Stomach smooth muscle (tissue), 2 donors: Measurements from ENCODE around the gene ALK.
A peak's percentile ranks its signal among the peaks of the same experiment; 100 is the strongest.

ENCODE experiments used
- H3K27ac ChIP-seq: one replicate; pipeline ENCODE4 v1.7.0; 2013; ENCODE audit warnings: mild to moderate bottlenecking, low read length, inconsistent platforms
- H3K27me3 ChIP-seq, 2 donors: one replicate each; pipeline ENCODE4 v1.7.0; 2013; ENCODE audit warnings: low read length in 2 of 2; ENCODE audit not compliant: insufficient read depth in 2 of 2, control insufficient read depth in 1 of 2
- H3K36me3 ChIP-seq, 2 donors: one replicate each; pipeline ENCODE4 v1.7.0; 2013; ENCODE audit warnings: low read length in 2 of 2; ENCODE audit not compliant: control insufficient read depth in 2 of 2, insufficient read depth in 2 of 2
- H3K4me1 ChIP-seq: one replicate; pipeline ENCODE4 v1.7.0; 2013; ENCODE audit warnings: low read length; ENCODE audit not compliant: control insufficient read depth, insufficient read depth
- H3K4me3 ChIP-seq, 2 donors: one replicate each; pipeline ENCODE4 v1.7.0; 2013; ENCODE audit warnings: low read length in 2 of 2
- H3K9ac ChIP-seq, 2 donors: one replicate each; pipeline ENCODE4 v1.7.0; 2013; ENCODE audit warnings: low read length in 2 of 2, mild to moderate bottlenecking in 1 of 2
- H3K9me3 ChIP-seq, 2 donors: one replicate each; pipeline ENCODE4 v1.7.0; 2013; ENCODE audit warnings: low read length in 2 of 2; ENCODE audit not compliant: control insufficient read depth in 2 of 2
- donor health status: healthy.
- donor health status: Pancreatic carcinoma.

ALK gene

DNA sequence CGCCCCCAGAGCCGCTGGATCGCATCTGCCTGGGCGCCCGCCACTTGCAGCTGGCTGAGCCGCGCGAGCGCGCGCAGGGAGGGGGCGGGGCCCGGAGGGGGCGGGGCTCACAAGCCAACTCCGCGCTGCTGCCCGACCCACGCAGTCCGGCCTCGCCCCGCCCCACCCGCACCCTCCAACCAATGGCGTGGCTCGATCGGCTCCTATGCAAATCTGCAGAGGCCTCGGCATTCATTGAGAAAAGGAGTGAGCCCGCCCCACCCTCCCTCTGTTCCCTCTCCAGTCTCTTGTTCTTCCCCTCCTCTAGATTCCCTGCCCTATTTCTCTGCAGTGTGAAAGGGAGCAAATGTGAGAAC is at the start of gene ALK:
ALK (minus strand) TSS at position 27 of the 356 bp plus-strand sequence. CDS start 927 bp downstream, outside the sequence.
- Histone ChIP-seq H3K9ac (no peak within 1 kb of the TSS), H3K27me3 (peaks cover 48% of the 10 kb centered on the region in 2 donors), H3K4me1 (peaks cover 18% of the 10 kb centered on the region), H3K9me3 (peaks cover 0 to 1% of the 10 kb centered on the region in 2 donors), H3K27ac (no peak within 1 kb of the TSS), H3K4me3 (peak within 1 kb of the TSS; percentile 50 to 69), H3K36me3 (no peaks in the 10 kb centered on the region)

DNA sequence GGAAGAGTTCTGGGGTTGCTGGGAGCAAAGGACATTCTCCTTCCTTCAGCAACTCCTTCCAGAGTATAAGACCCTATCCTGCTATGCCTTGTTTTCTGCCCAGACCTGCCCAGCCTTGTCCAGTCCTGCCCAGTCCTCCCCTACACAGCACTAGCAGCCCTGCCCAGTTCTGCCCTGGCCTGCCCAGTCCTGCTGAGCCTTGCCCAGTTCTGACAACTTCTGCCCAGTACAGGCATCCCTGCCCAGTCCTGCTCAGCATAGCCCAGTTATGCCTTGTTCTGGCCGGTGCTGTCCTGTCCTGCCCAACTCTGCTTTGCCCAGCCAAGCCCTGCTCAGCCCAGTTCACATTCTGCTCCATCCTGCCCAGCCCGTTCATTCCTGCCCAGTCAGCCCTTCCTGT is 44.9 kb upstream of the ALK start:
- Histone ChIP-seq H3K4me1 (no peaks in the 10 kb centered on the region), H3K27ac (no peak overlapping the region), H3K36me3 (no peaks in the 10 kb centered on the region)

DNA sequence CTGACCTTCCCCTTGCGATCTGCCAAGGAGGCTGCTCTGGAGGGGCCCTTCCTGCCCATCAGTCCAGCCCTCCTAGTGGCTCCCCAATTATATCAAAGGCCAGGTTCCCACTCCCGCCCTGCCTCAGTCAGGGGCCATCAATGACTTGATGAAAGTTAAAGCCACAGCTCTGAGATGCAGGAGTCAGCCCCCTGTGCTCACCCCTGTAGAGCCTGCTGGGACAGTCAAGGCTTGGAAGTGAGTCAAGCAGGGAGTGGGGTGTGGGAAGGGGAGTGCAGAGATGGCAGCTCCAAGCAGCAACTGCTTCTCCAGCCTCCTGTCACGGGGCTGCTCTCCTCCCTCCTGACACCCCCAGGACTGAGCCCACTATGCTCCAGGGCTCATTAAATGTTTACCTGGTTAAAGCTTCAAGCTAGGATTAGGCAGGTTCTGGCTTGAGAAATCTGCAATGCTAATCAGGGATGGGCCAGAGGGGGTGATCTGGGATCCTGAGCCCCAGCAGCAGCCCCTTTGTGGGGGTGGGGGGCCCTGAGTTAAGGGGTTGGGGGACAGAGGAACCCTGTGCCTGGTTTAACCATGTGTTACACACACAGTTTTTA is 42.7 kb upstream of the ALK start:
- no peaks in the 10 kb centered on the region for H3K36me3 ChIP-seq
- no peak overlapping the region for H3K4me3 ChIP-seq
- H3K9ac ChIP-seq: no peak overlapping the region
- peaks cover 0 to 10% of the 10 kb centered on the region in 2 donors for H3K27me3 ChIP-seq
- H3K4me1 ChIP-seq: no peaks in the 10 kb centered on the region
- H3K27ac ChIP-seq: no peak overlapping the region
- no peaks in the 10 kb centered on the region for H3K9me3 ChIP-seq

More for the DNA sequence above, 44.9 kb upstream of the ALK start:
- Histone ChIP-seq H3K27me3 (peaks cover 0 to 10% of the 10 kb centered on the region in 2 donors), H3K9me3 (no peaks in the 10 kb centered on the region), H3K4me3 (no peak overlapping the region), H3K9ac (no peak overlapping the region)

DNA sequence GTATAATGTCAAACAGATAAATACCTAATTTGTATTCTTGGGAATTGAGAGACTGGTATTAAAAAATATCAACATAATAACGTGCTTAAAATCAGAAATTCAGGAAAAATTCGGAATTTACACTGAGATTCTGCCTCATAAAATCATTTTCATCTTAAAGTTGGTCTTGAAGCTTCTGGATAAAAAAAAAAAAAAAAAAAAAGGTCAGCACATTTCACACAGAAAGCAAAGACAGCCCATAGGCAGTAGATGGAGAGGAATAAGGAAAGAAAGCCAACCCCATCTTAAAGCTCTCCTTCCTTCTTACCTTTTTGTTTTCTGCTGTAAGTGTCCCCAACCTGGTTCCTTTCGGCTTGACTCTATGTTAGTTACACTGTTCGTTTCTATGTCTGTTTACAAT is 41.5 kb upstream of the ALK start:
- Histone ChIP-seq H3K4me3 (no peak overlapping the region), H3K9ac (no peak overlapping the region), H3K4me1 (no peaks in the 10 kb centered on the region), H3K27me3 (peaks cover 0 to 10% of the 10 kb centered on the region in 2 donors), H3K36me3 (no peaks in the 10 kb centered on the region), H3K27ac (no peak overlapping the region), H3K9me3 (no peaks in the 10 kb centered on the region)

DNA sequence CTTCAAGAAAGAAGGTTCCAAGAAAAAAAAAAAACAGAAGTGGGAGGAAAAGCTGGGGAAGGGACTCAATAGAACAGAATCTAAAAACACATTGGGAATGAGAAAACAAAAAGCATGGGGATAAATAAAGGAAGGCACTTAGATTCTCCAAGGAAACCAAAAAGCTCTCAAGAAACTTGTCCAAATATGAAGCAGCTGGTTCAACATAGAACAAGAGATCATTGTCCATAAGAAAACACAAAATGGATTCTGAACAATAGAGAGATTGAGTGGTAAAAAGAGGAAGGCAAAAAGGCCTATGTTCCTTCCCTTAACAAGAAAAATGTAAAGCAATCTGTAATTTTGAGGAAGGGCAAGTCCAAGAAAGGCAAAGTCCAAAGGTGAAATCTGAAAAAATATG is 32.9 kb upstream of the ALK start:
- Histone ChIP-seq H3K9me3 (peaks cover 0 to 3% of the 10 kb centered on the region in 2 donors), H3K27me3 (no peaks in the 10 kb centered on the region), H3K27ac (no peak overlapping the region), H3K4me3 (no peak overlapping the region), H3K9ac (no peak overlapping the region), H3K4me1 (no peaks in the 10 kb centered on the region), H3K36me3 (no peaks in the 10 kb centered on the region)

DNA sequence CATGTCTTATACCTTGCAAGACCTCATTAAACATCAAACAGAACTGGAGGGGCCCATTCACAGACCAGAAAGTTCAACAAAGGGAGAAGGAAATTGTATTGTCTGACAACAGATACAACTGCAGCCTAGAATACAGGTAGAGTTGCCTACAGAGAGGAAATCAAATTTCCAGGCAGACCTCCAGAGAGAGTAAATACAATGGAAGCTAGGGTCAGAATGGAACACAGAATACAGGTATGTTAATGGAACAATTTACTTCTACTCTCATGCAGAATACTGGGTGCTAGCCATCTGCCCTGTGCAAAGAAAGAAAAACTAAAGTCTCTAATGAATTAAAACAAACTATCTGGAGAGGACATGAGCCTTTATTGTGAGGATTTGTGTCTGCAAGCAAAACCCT is 31.6 kb upstream of the ALK start:
- Histone ChIP-seq H3K27ac (no peak overlapping the region), H3K9me3 (peaks cover 0 to 3% of the 10 kb centered on the region in 2 donors), H3K4me3 (no peak overlapping the region), H3K36me3 (no peaks in the 10 kb centered on the region), H3K27me3 (no peaks in the 10 kb centered on the region), H3K9ac (no peak overlapping the region), H3K4me1 (no peaks in the 10 kb centered on the region)

DNA sequence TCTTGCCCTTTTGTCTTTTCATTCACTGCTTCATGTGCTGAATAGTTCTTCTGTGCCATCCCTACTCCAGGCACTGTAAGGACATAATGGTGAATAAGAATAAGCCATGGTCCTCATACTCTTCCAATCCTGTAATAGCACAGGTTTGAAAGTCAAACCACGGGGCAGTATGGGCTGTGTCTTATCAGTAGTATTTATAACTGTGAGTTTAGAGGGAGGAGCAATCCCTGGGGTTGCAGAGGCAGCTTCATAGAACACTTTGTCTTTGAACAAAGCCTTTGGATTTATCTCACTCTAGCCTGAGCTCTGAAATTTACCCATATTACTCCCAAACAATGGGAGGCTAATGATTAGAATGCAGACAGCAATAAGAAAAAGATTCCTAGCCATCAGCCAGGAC is 30.2 kb upstream of the ALK start:
- H3K27ac ChIP-seq: no peak overlapping the region
- H3K27me3 ChIP-seq: no peaks in the 10 kb centered on the region
- H3K9me3 ChIP-seq: peaks cover 0 to 3% of the 10 kb centered on the region in 2 donors
- H3K4me1 ChIP-seq: no peaks in the 10 kb centered on the region
- H3K9ac ChIP-seq: no peak overlapping the region
- no peaks in the 10 kb centered on the region for H3K36me3 ChIP-seq
- H3K4me3 ChIP-seq: no peak overlapping the region

DNA sequence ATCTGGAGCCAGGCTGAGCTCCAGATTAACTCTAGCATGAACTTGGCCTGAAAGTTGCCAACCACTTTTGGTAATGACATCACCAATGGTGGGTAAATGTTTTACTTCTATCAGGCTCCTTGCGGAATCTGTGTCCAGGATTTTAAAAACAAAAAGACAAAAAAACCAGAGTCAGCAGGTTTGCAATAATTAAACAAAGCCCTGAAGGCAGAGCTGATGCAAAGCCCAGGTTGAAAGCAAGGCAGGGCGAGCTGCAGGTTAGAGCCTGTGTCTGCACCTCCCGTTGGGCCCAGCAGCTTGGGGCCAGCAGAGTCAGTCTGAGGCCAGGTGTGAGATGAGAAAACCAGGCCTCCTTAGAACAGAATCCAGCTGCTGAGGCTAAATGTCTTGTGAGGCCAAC is 29.1 kb upstream of the ALK start:
- Histone ChIP-seq H3K4me1 (no peaks in the 10 kb centered on the region), H3K9me3 (peaks cover 0 to 3% of the 10 kb centered on the region in 2 donors), H3K27me3 (no peaks in the 10 kb centered on the region), H3K4me3 (no peak overlapping the region), H3K27ac (no peak overlapping the region), H3K9ac (no peak overlapping the region), H3K36me3 (no peaks in the 10 kb centered on the region)

DNA sequence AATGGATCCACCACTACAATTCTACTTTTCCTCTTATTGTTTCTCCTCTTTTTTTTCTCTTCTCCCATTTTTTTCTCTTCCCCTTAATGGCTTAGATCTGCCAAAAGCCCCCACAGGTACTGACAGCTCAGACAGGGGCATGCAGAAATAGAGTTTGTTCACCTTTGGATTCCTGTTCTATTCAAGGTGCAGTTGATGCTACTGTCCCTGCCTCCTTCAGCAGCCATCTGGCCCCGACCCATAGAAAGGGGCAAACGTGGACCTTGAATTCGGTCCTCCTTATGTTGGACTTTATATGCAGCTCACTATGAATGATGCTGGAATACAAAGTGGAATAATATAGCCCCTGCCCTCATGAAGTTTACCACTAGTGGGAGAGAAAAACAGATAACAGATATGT is 27.7 kb upstream of the ALK start:
- H3K4me1 ChIP-seq: no peaks in the 10 kb centered on the region
- no peak overlapping the region for H3K27ac ChIP-seq
- H3K36me3 ChIP-seq: no peaks in the 10 kb centered on the region
- H3K27me3 ChIP-seq: no peaks in the 10 kb centered on the region
- H3K9ac ChIP-seq: no peak overlapping the region
- H3K9me3 ChIP-seq: peaks cover 0 to 3% of the 10 kb centered on the region in 2 donors
- H3K4me3 ChIP-seq: no peak overlapping the region

DNA sequence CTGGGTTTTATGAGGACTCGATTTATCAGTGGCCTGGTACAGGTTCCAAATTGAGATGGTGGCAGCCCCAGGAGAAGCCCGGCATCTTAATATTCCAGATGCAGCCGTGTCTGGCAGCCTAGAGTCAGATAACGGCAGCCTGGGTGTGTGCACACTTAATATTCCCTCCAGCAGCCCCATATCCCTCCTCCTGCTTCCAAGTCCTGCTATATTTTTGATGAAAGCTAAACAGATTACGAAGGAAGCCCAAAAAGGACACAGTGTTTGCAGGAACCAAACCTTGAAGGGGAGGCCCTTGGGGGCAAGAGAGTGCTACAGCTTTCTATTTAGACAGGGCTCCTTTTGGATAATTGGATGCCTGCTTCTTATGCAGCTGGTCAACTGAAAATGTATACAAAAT is 25.1 kb upstream of the ALK start:
- Histone ChIP-seq H3K9ac (no peak overlapping the region), H3K4me3 (no peak overlapping the region), H3K27me3 (no peaks in the 10 kb centered on the region)

DNA sequence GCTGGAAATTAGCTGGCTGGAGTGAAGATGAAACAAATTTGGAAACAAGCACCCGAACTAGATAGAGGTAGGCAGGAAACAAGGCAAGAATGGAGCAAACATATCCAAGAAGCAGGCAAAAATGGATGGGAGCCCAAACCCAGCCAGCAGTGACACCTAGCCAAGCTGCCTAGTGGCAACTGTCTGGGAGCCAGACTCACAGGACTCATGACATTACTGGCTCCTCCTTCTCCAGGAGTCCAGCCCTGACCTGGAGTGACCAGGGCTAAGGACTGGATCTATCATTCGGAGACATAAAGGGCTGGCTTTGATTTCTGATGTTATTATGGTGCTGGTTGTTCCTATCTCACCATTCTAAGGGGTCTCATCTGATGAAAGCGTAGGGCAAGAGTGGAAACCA is 21.3 kb upstream of the ALK start:
- H3K9ac ChIP-seq: no peak overlapping the region
- H3K4me3 ChIP-seq: no peak overlapping the region
- no peaks in the 10 kb centered on the region for H3K36me3 ChIP-seq
- no peaks in the 10 kb centered on the region for H3K9me3 ChIP-seq
- H3K4me1 ChIP-seq: no peaks in the 10 kb centered on the region
- H3K27ac ChIP-seq: no peak overlapping the region
- peaks cover 0 to 2% of the 10 kb centered on the region in 2 donors for H3K27me3 ChIP-seq

More for the DNA sequence above, 25.1 kb upstream of the ALK start:
- no peaks in the 10 kb centered on the region for H3K4me1 ChIP-seq
- no peaks in the 10 kb centered on the region for H3K9me3 ChIP-seq
- no peak overlapping the region for H3K27ac ChIP-seq
- no peaks in the 10 kb centered on the region for H3K36me3 ChIP-seq
